A673 (cell line): ENCODE measurements around the gene TAF1.

Experiments used
- CTCF ChIP-seq: fragments of 300-800, 200-600 bp; sonication (generic); conservative IDR thresholded peaks from 2 replicates; pipeline ENCODE4 v1.5.1; 2017; ENCODE audit warnings: low read depth, mild to moderate bottlenecking, antibody characterized with exemption, low read length, moderate library complexity, mixed read lengths
- EZH2 ChIP-seq: fragments of 200-600 bp; sonication (generic); IDR thresholded peaks from 2 replicates; pipeline ENCODE4 v1.6.1; 2017; ENCODE audit warnings: borderline replicate concordance, low read depth, mild to moderate bottlenecking, mixed read lengths, antibody characterized with exemption, low read length; ENCODE audit not compliant: poor library complexity, severe bottlenecking

DNA sequence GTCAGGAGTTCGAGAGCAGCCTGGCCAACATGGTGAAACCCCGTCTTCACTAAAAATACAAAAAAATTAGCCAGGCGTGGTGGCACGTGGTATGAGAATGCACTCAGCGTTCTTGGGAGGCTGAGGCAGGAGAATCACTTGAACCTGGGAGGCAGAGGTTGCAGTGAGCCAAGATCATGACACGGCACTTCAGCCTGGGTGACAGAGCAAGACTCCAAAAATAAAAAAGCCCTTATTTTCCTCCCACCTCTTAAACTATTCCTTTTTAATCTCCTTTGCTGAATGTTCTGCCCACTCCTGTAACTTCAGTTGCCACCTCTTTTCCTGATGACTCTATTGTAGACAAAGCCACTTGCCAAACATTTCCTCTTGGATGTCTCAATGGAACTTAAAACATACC lies 72.6 kb downstream of the TAF1 start:
- TF ChIP-seq CTCF (no peak), EZH2 (no peak)
